HepG2 (cell line): ENCODE measurements around the gene ARID3C. TPM values are rescaled to one million over a fixed set of nuclear protein-coding genes. Genes with fewer than 3 reads are reported as not detected.

Experiments
- AKAP8 ChIP-seq: sonication (generic); formaldehyde crosslinking; IDR thresholded peaks from 2 replicates; pipeline ENCODE4 v1.5.1; 2020; ENCODE audit warnings: mild to moderate bottlenecking, missing genetic modification reagents
- ATF1 ChIP-seq: IDR thresholded peaks from 2 replicates; pipeline ENCODE4 v1.6.1; 2016; ENCODE audit warnings: mild to moderate bottlenecking, control low read depth
- CAMTA2 ChIP-seq: sonication (generic); formaldehyde crosslinking; IDR thresholded peaks from 2 replicates; pipeline ENCODE4 v1.4.0; 2020; ENCODE audit warnings: mild to moderate bottlenecking, missing genetic modification reagents, borderline replicate concordance
- CENPX ChIP-seq: sonication (generic); formaldehyde crosslinking; IDR thresholded peaks from 2 replicates; pipeline ENCODE4 v1.9.0; 2021; ENCODE audit warnings: mild to moderate bottlenecking, missing genetic modification reagents, moderate library complexity
- GABPA ChIP-seq, 2 experiments: IDR thresholded peaks; 2 replicates each; pipeline ENCODE4 v1.6.1; 2011 to 2016; ENCODE audit warnings: low read depth in 2 of 2, low read length in 1 of 2, missing biosample characterization in 1 of 2, missing genetic modification characterization in 1 of 2
- KLF9 ChIP-seq: IDR thresholded peaks from 2 replicates; pipeline ENCODE4 v1.6.1; 2016; ENCODE audit warnings: low read depth
- MIER2 ChIP-seq: IDR thresholded peaks from 2 replicates; pipeline ENCODE4 v1.6.1; 2016; ENCODE audit warnings: missing biosample characterization, missing genetic modification reagents
- NFE2L1 ChIP-seq: sonication (generic); formaldehyde crosslinking; IDR thresholded peaks from 2 replicates; pipeline ENCODE4 v1.4.0; 2020; ENCODE audit warnings: missing genetic modification reagents, mild to moderate bottlenecking, borderline replicate concordance
- NR2C2 ChIP-seq: sonication (generic); formaldehyde crosslinking; IDR thresholded peaks from 2 replicates; pipeline ENCODE4 v1.4.0; 2020; ENCODE audit warnings: missing genetic modification reagents, mild to moderate bottlenecking, moderate library complexity, borderline replicate concordance
- PBX2 ChIP-seq: IDR thresholded peaks from 2 replicates; pipeline ENCODE4 v1.6.1; 2016; ENCODE audit warnings: control low read depth
- PRDM15 ChIP-seq: sonication (generic); formaldehyde crosslinking; IDR thresholded peaks from 2 replicates; pipeline ENCODE4 v1.4.0; 2020; ENCODE audit warnings: missing genetic modification reagents
- PREB ChIP-seq: sonication (generic); formaldehyde crosslinking; IDR thresholded peaks from 2 replicates; pipeline ENCODE4 v1.4.0; 2020; ENCODE audit warnings: missing genetic modification reagents
- REPIN1 ChIP-seq: sonication (generic); formaldehyde crosslinking; IDR thresholded peaks from 2 replicates; pipeline ENCODE4 v1.8.0; 2022; ENCODE audit warnings: missing genetic modification reagents, low read depth, mild to moderate bottlenecking, borderline replicate concordance
- SMARCE1 ChIP-seq: fragments of 450-650 bp; IDR thresholded peaks from 2 replicates; pipeline ENCODE4 v1.6.1; 2017; ENCODE audit warnings: borderline replicate concordance
- SMC3 ChIP-seq: IDR thresholded peaks from 2 replicates; pipeline ENCODE4 v1.6.1; 2011; ENCODE audit warnings: low read length, improper control_type of control experiment
- ZFP90 ChIP-seq: sonication (generic); formaldehyde crosslinking; IDR thresholded peaks from 2 replicates; pipeline ENCODE4 v1.8.0; 2022; ENCODE audit warnings: missing genetic modification reagents, mild to moderate bottlenecking, inconsistent platforms, borderline replicate concordance
- ZNF101 ChIP-seq: sonication (generic); formaldehyde crosslinking; IDR thresholded peaks from 2 replicates; pipeline ENCODE4 v1.4.0; 2020; ENCODE audit warnings: mild to moderate bottlenecking, low read depth, missing genetic modification reagents, borderline replicate concordance
- ZNF550 ChIP-seq: sonication (generic); formaldehyde crosslinking; IDR thresholded peaks from 2 replicates; pipeline ENCODE4 v1.4.0; 2020; ENCODE audit warnings: mild to moderate bottlenecking, missing genetic modification reagents, borderline replicate concordance
- ZNF800 ChIP-seq: sonication (generic); formaldehyde crosslinking; IDR thresholded peaks from 2 replicates; pipeline ENCODE4 v1.4.0; 2020; ENCODE audit warnings: missing genetic modification reagents
- ZNF891 ChIP-seq: sonication (generic); formaldehyde crosslinking; IDR thresholded peaks from 2 replicates; pipeline ENCODE4 v1.5.0; 2020; ENCODE audit warnings: mild to moderate bottlenecking, missing genetic modification reagents
- ZZZ3 ChIP-seq: sonication (generic); formaldehyde crosslinking; IDR thresholded peaks from 2 replicates; pipeline ENCODE4 v1.4.0; 2020; ENCODE audit warnings: missing genetic modification reagents, mild to moderate bottlenecking, borderline replicate concordance
- polyA plus RNA-seq, 8 experiments: library from polyadenylated mRNA; depleted of rRNA in 3 of 8; stranded (reverse) in 7 of 8; unstranded in 1 of 8; fragments of >200 nt; fragmentation: Illumina TruSeq in 4 of 8; extraction: Trizol in 4 of 8; gene quantifications; 2 replicates each; pipeline versions ENCODE4 v1.2.1 to v1.2.3, GENCODE V29; 2011 to 2016; ENCODE audit warnings: low read depth in 4 of 8, missing spikeins in 1 of 8, mixed read lengths in 1 of 8; ENCODE audit not compliant: insufficient read depth in 1 of 8
- total RNA-seq, 5 experiments: library from RNA; depleted of rRNA; stranded (reverse); fragments of >200 nt; fragmentation: Illumina TruSeq; extraction: Trizol; gene quantifications; 2 replicates each; pipeline ENCODE4 v1.2.3, GENCODE V29; 2016; ENCODE audit warnings: low read depth in 1 of 5

ARID3C gene
- total and polyA plus RNA-seq, 2 of the 13 experiments (the other 11 are each of a cell fraction or from before 2014, with no cell fraction given): not detected

- TF ChIP-seq PRDM15 (CRISPR knock-in tag): peak; percentile 68; the same call in 1 of the 2 replicates
- TF ChIP-seq NR2C2 (CRISPR knock-in tag): no peak; the same call in 1 of the 2 replicates
- peak; percentile 72; the same call in 1 of the 2 replicates for TF ChIP-seq ZFP90 (CRISPR knock-in tag)
- peak; percentile 85; the same call in 1 of the 2 replicates for TF ChIP-seq ZNF891 (CRISPR knock-in tag)
- TF ChIP-seq ZNF101: no peak
- TF ChIP-seq ZNF800 (CRISPR knock-in tag): no peak
- TF ChIP-seq GABPA (IDR thresholded peaks at IDR 0.05; ENCODE audit: low read depth, low read length): no peak
- peak; percentile 38 for TF ChIP-seq GABPA (CRISPR knock-in tag; IDR thresholded peaks at IDR 0.05; ENCODE audit: low read depth)
- TF ChIP-seq SMC3: no peak
- TF ChIP-seq CENPX: no peak
- no peak for TF ChIP-seq AKAP8
- TF ChIP-seq KLF9 (CRISPR knock-in tag): 0 out of 2 replicates have a peak, but pooled peaks have one; percentile 40
- TF ChIP-seq ZZZ3 (CRISPR knock-in tag): no peak
- 0 out of 2 replicates have a peak, but pooled peaks have one; percentile 21 for TF ChIP-seq CAMTA2 (CRISPR knock-in tag)
- no peak for TF ChIP-seq SMARCE1
- TF ChIP-seq REPIN1: peak; percentile 51; the same call in 1 of the 2 replicates
- TF ChIP-seq ZNF550: no peak
- no peak for TF ChIP-seq PREB
- no peak for TF ChIP-seq NFE2L1 (CRISPR knock-in tag)
- no peak for TF ChIP-seq MIER2
- TF ChIP-seq PBX2: no peak; the same call in 1 of the 2 replicates
- no peak for TF ChIP-seq ATF1
These were observed 17.6 kb upstream of the ARID3C start, which contains the start of gene GALT (continued) for GRCh38 chr9:34646211-34647083.
